HepG2 (cell line): Measurements from ENCODE around the gene SLC35F6. TPM values are rescaled to one million over a fixed set of nuclear protein-coding genes. Genes with fewer than 3 reads are reported as not detected.
A peak's percentile ranks its signal among the peaks of the same experiment; 100 is the strongest.

Source experiments
- GFI1 ChIP-seq: sonication (generic); formaldehyde crosslinking; IDR thresholded peaks from 2 replicates; pipeline ENCODE4 v1.5.0; 2020; ENCODE audit warnings: missing genetic modification reagents, mild to moderate bottlenecking, borderline replicate concordance
- ISL2 ChIP-seq: sonication (generic); formaldehyde crosslinking; IDR thresholded peaks from 2 replicates; pipeline ENCODE4 v1.5.0; 2020; ENCODE audit warnings: missing genetic modification reagents
- MBNL3 ChIP-seq: fragments of 250-450 bp; sonication (Bioruptor Pico); conservative IDR thresholded peaks from 2 replicates; pipeline ENCODE4 v1.8.0; 2022; ENCODE audit warnings: mild to moderate bottlenecking, inconsistent platforms
- MXI1 ChIP-seq: IDR thresholded peaks from 3 replicates; pipeline ENCODE4 v1.6.1; 2012; ENCODE audit warnings: low read depth, low read length, inconsistent platforms, borderline replicate concordance
- NFE2 ChIP-seq: sonication (generic); formaldehyde crosslinking; IDR thresholded peaks from 2 replicates; pipeline ENCODE4 v1.4.0; 2020; ENCODE audit warnings: missing genetic modification reagents
- NPAS2 ChIP-seq: sonication (generic); formaldehyde crosslinking; IDR thresholded peaks from 2 replicates; pipeline ENCODE4 v1.8.0; 2022; ENCODE audit warnings: mild to moderate bottlenecking, missing genetic modification reagents, borderline replicate concordance
- RAD21 ChIP-seq: fragments of 450-650 bp; formaldehyde crosslinking; IDR thresholded peaks from 2 replicates; pipeline ENCODE4 v1.5.0; 2020; ENCODE audit warnings: mild to moderate bottlenecking
- SNAPC4 ChIP-seq: sonication (generic); formaldehyde crosslinking; IDR thresholded peaks from 2 replicates; pipeline ENCODE4 v1.4.0; 2020; ENCODE audit warnings: mild to moderate bottlenecking, missing genetic modification reagents
- STAT5B ChIP-seq: sonication (generic); formaldehyde crosslinking; IDR thresholded peaks from 2 replicates; pipeline ENCODE4 v1.4.0; 2020; ENCODE audit warnings: missing genetic modification reagents
- TFDP2 ChIP-seq: sonication (generic); formaldehyde crosslinking; IDR thresholded peaks from 2 replicates; pipeline ENCODE4 v1.4.0; 2020; ENCODE audit warnings: missing genetic modification reagents
- TSC22D2 ChIP-seq: sonication (generic); formaldehyde crosslinking; IDR thresholded peaks from 2 replicates; pipeline ENCODE4 v1.5.1; 2020; ENCODE audit warnings: missing genetic modification reagents, mild to moderate bottlenecking, borderline replicate concordance
- ZNF224 ChIP-seq: sonication (generic); formaldehyde crosslinking; IDR thresholded peaks from 2 replicates; pipeline ENCODE4 v1.5.0; 2020; ENCODE audit warnings: mild to moderate bottlenecking, missing genetic modification reagents
- ZNF235 ChIP-seq: sonication (generic); formaldehyde crosslinking; IDR thresholded peaks from 2 replicates; pipeline ENCODE4 v1.8.1; 2023; ENCODE audit warnings: mild to moderate bottlenecking, missing genetic modification reagents, borderline replicate concordance
- ZNF512B ChIP-seq: sonication (generic); formaldehyde crosslinking; IDR thresholded peaks from 2 replicates; pipeline ENCODE4 v1.5.1; 2020; ENCODE audit warnings: missing genetic modification reagents, mild to moderate bottlenecking, borderline replicate concordance
- ZNF558 ChIP-seq: sonication (generic); formaldehyde crosslinking; IDR thresholded peaks from 2 replicates; pipeline ENCODE4 v1.9.0; 2022; ENCODE audit warnings: mild to moderate bottlenecking, missing genetic modification reagents, borderline replicate concordance
- polyA plus RNA-seq, 8 experiments: library from polyadenylated mRNA; depleted of rRNA in 3 of 8; stranded (reverse) in 7 of 8; unstranded in 1 of 8; fragments of >200 nt; fragmentation: Illumina TruSeq in 4 of 8; extraction: Trizol in 4 of 8; gene quantifications; 2 replicates each; pipeline versions ENCODE4 v1.2.1 to v1.2.3, GENCODE V29; 2011 to 2016; ENCODE audit warnings: low read depth in 4 of 8, missing spikeins in 1 of 8, mixed read lengths in 1 of 8; ENCODE audit not compliant: insufficient read depth in 1 of 8
- total RNA-seq, 5 experiments: library from RNA; depleted of rRNA; stranded (reverse); fragments of >200 nt; fragmentation: Illumina TruSeq; extraction: Trizol; gene quantifications; 2 replicates each; pipeline ENCODE4 v1.2.3, GENCODE V29; 2016; ENCODE audit warnings: low read depth in 1 of 5
- TF ChIP-seq, protein P1 (sequence below): sonication (generic); formaldehyde crosslinking; IDR thresholded peaks from 2 replicates; pipeline ENCODE4 v1.8.0; 2022; ENCODE audit warnings: missing genetic modification reagents, mild to moderate bottlenecking, inconsistent platforms, borderline replicate concordance
- TF ChIP-seq, protein P2 (sequence below): sonication (generic); formaldehyde crosslinking; IDR thresholded peaks from 2 replicates; pipeline ENCODE4 v1.4.0; 2020; ENCODE audit warnings: missing genetic modification reagents; ENCODE audit errors: not compliant biosample characterization

Gene SLC35F6
- total and polyA plus RNA-seq, 2 of the 13 experiments (the other 11 are each of a cell fraction or from before 2014, with no cell fraction given) = 15.2 to 21.2 TPM

DNA sequence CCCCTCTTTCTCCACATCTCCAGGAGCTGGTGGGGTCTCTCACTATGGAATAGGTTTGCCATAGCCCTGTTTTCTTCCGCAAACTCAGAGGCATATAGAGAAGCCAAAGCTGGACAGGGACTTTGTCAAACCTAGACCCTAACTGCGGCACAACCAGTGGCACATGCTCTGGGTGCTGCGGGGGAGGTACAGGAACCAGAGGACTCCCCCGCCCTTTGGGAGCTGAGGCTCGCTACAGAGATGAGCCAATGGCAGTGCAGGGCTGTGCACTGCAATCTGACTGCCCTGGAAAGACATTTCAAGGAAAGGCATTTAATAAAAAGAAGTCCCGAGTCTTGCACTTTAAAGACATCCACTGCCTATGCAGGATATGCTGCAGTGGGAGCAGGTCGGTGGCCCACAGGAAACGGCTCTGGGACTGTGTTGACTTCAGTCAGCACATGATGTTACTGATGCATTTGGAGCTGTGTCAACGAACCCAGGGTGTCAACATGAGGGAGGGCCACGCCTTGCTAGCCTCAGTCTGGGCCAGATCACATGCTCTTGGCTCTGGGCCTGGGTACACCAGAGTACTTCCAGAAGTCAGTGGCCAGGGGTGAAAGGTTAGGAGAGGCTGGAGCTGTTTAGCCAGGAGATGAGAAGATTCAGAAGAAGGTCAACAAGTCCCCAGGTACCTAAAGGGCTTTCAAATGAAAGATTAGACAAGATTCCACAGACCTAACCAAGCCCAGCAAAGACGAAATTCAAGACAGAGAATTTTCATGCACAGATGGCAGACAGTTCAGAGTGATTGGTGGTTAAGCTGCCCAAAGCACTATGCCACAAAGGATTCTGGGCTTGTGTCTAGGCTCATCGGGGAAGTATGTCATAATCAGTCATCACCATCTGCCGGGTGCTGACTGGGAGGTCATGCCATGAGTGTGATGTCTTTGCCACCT is 8.2 kb downstream of the SLC35F6 start (continued):
- no peak for TF ChIP-seq SNAPC4 (CRISPR knock-in tag)
- no peak for TF ChIP-seq STAT5B
- TF ChIP-seq ZNF512B (CRISPR knock-in tag) = no peak
- TF ChIP-seq NPAS2 (CRISPR knock-in tag) = no peak
- TF ChIP-seq TFDP2 (CRISPR knock-in tag) = 0 out of 2 replicates have a peak, but pooled peaks have one; percentile 29
- no peak for TF ChIP-seq NFE2 (CRISPR knock-in tag)
- TF ChIP-seq MBNL3 (CRISPR knock-in tag) = no peak
- TF ChIP-seq, protein P1, sequence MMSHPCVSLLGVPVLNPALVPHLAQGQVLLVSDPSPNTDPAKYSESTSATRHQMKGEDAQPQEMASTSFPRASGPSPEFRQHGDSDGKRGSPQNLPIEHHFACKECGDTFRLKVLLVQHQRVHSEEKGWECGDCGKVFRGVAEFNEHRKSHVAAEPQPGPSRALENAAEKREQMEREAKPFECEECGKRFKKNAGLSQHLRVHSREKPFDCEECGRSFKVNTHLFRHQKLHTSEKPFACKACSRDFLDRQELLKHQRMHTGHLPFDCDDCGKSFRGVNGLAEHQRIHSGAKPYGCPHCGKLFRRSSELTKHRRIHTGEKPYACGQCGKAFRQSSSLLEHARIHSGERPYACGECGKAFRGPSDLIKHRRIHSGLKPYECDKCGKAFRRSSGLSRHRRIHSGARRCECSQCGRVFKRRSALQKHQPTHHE (CRISPR knock-in tag) = no peak
- no peak for TF ChIP-seq ZNF235 (CRISPR knock-in tag)
- TF ChIP-seq MXI1 = peak; percentile 85; the same call in 1 of the 3 replicates
- TF ChIP-seq RAD21 (CRISPR knock-in tag) = no peak
- no peak for TF ChIP-seq ZNF224 (CRISPR knock-in tag)
- peak; percentile 24; the same call in 1 of the 2 replicates for TF ChIP-seq ISL2 (CRISPR knock-in tag)
- no peak for TF ChIP-seq TSC22D2
- no peak for TF ChIP-seq GFI1 (CRISPR knock-in tag)
- TF ChIP-seq, protein P2, sequence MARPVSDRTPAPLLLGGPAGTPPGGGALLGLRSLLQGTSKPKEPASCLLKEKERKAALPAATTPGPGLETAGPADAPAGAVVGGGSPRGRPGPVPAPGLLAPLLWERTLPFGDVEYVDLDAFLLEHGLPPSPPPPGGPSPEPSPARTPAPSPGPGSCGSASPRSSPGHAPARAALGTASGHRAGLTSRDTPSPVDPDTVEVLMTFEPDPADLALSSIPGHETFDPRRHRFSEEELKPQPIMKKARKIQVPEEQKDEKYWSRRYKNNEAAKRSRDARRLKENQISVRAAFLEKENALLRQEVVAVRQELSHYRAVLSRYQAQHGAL (CRISPR knock-in tag) = no peak
- TF ChIP-seq ZNF558 (CRISPR knock-in tag) = no peak
